ENCODE measurements around the gene PGGHG. TPM values are rescaled to one million over a fixed set of nuclear protein-coding genes. Genes with fewer than 3 reads are reported as not detected.

Gene PGGHG
- total RNA-seq, 1 donor from 2014 or later = 12.3 TPM

- no peak for DNase-seq (ENCODE audit: low read depth, low spot score)
These were observed 19.6 kb upstream of the PGGHG start for GRCh38 chr11:269146-269890.

GRCh38 chr11:270451-271318 lies 18.2 kb upstream of the PGGHG start:
- no peak for DNase-seq (ENCODE audit: low read depth, low spot score)

GRCh38 chr11:271319-271715 lies 17.6 kb upstream of the PGGHG start:
- DNase-seq (ENCODE audit: low read depth, low spot score) = no peak

- no peak for DNase-seq (ENCODE audit: low read depth, low spot score)
These were observed 16.6 kb upstream of the PGGHG start for GRCh38 chr11:272195-272930.

GRCh38 chr11:272931-273198 lies 16.1 kb upstream of the PGGHG start:
- DNase-seq (ENCODE audit: low read depth, low spot score) = no peak

- DNase-seq (ENCODE audit: low read depth, low spot score) = no peak
These were observed 12.7 kb upstream of the PGGHG start for GRCh38 chr11:276219-276618.

GRCh38 chr11:278001-278951 lies 10.7 kb upstream of the PGGHG start, which contains the start of gene NLRP6:
Gene NLRP6 (plus strand): TSS chr11:278407. CDS start chr11:278570, 163 bp downstream.
- no peak for DNase-seq (ENCODE audit: low read depth, low spot score)

- DNase-seq (ENCODE audit: low read depth, low spot score) = no peak
These were observed 9.6 kb upstream of the PGGHG start for GRCh38 chr11:279040-279965.

- no peak for DNase-seq (ENCODE audit: low read depth, low spot score)
These were observed 8.8 kb upstream of the PGGHG start for GRCh38 chr11:279966-280705.

GRCh38 chr11:280706-281485 lies 8.0 kb upstream of the PGGHG start:
- DNase-seq (ENCODE audit: low read depth, low spot score) = no peak

GRCh38 chr11:281486-282161 lies 7.3 kb upstream of the PGGHG start:
- no peak for DNase-seq (ENCODE audit: low read depth, low spot score)

- no peak for DNase-seq (ENCODE audit: low read depth, low spot score)
These were observed 6.8 kb upstream of the PGGHG start for GRCh38 chr11:282171-282570.

GRCh38 chr11:282630-283360 lies 6.1 kb upstream of the PGGHG start:
- no peak for DNase-seq (ENCODE audit: low read depth, low spot score)

GRCh38 chr11:283405-284104 lies 5.4 kb upstream of the PGGHG start:
- DNase-seq (ENCODE audit: low read depth, low spot score) = no peak

GRCh38 chr11:284105-285020 lies 4.6 kb upstream of the PGGHG start:
- DNase-seq (ENCODE audit: low read depth, low spot score) = no peak

Data from pulmonary artery endothelial cell (primary cell).